HG02642 (cell line): ENCODE results near the gene OTUD4.
A peak's percentile ranks its signal among the peaks of the same experiment; 100 is the strongest.
"Not testable (repeated sequence)": the region's sequence is repeated elsewhere in the genome, so short reads cannot be mapped to it uniquely, and the experiment has no call there.

Source experiments
- ATAC-seq: cut with Tn5 transposase; IDR thresholded peaks from one replicate; pipeline ENCODE4 v1.9.1; 2021; ENCODE audit warnings: mild to moderate bottlenecking; ENCODE audit not compliant: unreplicated experiment, poor library complexity

Gene OTUD4

DNA sequence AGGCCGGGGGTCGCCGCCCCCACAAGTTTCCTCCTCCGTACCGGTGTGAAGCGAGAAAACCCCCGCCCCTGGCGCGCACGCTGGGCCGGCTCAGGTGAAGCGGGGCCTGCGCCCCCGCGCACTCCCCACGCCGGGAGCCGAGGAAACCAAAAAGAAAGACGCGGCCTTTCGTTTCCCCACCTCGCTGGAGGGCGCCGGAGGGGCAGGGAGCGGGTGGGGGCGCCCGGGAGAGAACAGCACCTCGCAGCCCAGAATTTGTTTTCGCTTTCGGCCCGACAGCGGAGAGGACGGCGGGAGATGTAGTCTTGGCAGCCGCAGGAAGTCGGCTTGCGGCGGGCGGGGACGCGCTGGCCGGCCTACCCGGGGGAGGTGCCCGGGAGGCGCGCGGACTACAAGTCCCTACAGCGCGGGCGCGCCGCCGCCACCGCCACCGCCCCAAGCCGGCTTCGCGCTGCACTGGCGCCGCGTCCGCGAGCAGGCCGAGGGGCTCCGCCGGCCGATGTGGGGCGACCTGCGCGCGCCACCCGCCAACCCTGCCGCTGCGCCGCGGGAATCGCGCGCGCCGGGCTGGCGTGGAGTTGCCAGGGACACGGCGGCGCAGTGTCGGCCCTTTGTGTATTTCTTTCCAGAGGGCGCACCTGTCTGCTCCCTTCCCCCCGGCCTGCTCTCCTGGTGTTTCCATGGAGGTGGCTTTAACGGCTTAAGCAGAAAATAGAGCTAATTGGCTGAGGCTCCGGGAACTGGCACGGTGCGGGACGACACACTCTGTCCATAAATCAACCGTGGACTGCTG, at the start of gene OTUD4:
TSS of gene OTUD4 (minus strand) at position 292 of the 793 bp plus-strand sequence. CDS start 616 bp downstream, outside the sequence.
- peak; percentile 85 for ATAC-seq

- ATAC-seq = not testable (repeated sequence)
These were observed 42.8 kb upstream of the OTUD4 start for GRCh38 chr4:145223228-145223627.

GRCh38 chr4:145221529-145221928, 41.1 kb upstream of the OTUD4 start:
- ATAC-seq = peak; percentile 52

GRCh38 chr4:145219090-145219489, 38.7 kb upstream of the OTUD4 start:
- ATAC-seq = no peak

DNA sequence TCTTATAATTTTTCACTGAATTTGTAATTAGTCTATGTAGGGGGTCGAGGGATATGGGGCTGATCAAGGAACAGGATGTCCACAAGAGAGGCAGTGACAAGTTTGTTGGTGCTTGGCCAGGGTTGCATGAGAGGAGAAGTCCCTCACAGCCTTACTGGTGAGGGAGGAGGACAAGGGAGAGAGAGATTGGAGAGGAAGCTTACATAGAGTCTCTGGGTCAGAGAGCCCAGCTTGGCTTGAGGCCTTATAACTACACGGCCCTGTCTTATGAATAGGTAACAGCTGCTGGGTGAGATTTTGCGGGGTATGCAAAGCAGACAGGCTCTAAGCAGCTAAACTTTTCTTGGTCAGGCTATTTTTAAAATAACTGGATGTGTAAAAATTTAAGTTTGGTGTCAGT, 37.9 kb upstream of the OTUD4 start:
- ATAC-seq = peak; percentile 90

DNA sequence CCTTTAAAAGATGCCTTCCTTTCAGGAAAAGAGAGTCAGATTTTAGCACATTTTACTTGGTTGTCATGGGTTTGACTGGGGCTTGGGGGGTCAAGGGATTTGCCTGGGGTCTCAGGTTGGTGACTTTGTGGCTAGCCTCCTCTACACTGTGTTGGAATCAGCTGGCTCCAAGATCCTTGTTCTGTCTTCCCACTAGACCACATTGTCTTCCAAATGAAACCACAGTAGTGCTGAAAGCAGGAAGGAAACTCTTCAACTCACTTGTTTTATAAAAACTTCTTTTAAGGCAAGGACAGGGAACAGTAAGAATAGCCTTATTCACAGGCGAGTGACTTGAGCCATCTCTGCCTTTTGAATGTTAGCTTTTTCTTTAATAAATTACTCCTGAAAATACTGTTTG, 37.0 kb upstream of the OTUD4 start:
- no peak for ATAC-seq

DNA sequence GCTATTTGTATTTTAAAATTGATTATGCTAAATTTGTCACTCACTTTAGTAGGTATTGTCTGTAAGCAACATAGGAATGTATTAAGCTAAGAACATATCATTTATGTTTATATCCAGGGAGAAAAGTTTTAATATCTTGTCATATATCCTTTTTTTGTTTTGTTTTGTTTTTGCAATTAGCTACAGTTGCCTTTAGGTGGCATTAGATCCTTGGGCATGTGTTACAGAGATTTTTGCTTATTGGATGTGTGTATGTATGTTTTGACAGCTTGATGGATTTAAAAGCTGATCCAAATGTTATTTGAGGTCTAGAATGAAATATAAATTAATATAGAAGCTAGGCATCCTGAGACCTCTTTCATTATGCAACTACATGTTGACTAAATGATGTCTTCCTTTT, 36.1 kb upstream of the OTUD4 start:
- ATAC-seq = no peak

GRCh38 chr4:145213245-145213644, 32.9 kb upstream of the OTUD4 start:
- ATAC-seq = no peak

- no peak for ATAC-seq
These were observed 27.5 kb upstream of the OTUD4 start for GRCh38 chr4:145207934-145208333.

DNA sequence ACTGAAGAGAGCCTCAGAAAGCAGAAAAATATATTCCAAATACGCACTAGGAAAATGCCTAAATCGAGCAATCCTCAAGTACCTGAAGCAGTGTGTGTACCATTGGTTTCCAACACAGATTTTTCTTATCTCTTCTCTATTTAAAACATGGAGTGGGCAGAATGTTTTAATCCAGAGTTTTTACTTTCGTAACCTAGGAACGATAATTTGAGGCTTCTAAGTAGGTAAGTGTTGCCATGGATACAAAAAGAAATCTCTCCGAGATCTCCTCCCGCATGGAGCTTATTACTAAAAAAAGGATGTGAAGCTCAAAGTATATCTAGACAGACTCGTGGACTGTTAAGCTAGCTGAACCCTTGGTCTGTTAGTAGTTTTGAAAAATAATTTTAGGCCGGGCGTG, 23.0 kb upstream of the OTUD4 start:
- ATAC-seq = no peak

- ATAC-seq = no peak
These were observed 20.0 kb upstream of the OTUD4 start for GRCh38 chr4:145200366-145200765.

DNA sequence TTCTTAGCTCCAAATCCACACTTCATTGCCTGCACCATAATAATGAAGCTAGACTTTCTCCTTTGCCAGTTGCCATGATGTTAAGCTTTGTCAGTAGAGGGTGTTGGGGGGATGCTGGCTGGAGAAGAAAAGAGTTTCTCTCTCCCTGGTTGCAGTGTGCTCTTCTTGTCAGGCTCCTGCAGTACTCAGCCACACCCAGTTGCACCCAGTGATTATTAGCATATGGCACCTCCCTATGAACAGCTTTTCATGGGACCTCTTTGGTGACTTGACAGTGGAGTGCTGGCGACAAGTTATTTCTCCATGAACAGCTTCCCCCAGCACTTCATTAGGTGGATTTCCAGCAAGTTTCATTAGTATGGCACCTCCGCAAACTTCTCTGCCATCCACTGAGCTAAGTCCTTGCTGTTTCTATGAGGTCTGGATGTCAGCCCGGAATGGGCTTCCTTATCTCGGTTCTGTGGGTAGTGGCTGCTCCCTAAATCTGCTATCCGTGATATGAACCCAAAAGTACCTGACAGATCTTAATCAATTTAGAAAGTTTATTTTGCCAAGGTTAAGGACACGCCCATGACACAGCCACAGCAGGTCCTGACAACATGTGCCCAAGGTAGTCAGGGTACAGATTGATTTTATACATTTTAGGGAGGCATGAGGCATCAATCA, 18.8 kb upstream of the OTUD4 start:
- ATAC-seq = no peak

GRCh38 chr4:145196747-145197146, 16.4 kb upstream of the OTUD4 start:
- ATAC-seq = no peak

GRCh38 chr4:145195167-145195952, 15.0 kb upstream of the OTUD4 start:
- peak; percentile 84 for ATAC-seq

- no peak for ATAC-seq
These were observed 9.6 kb upstream of the OTUD4 start for GRCh38 chr4:145189981-145190380.

DNA sequence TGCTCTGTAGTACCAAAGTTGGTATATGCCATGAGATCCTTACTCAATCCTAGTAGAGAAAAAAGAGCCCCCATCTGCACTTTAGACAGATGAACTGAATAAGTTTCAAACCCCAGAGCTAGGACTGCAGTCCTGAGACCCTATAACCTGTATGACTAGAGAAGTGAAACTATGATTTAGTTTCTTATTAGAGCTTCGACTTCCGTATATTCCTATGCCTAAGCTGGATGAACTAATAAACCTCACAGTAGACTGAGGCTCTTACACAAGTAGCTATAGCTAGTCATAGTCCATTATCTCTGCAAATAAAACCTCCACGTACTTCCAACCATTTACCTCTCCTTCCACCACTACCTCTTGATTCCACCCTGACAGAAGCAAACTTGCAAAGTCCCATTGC, 6.3 kb upstream of the OTUD4 start:
- ATAC-seq = peak; percentile 78

- ATAC-seq = no peak
These were observed 3.2 kb upstream of the OTUD4 start for GRCh38 chr4:145183581-145183980.

DNA sequence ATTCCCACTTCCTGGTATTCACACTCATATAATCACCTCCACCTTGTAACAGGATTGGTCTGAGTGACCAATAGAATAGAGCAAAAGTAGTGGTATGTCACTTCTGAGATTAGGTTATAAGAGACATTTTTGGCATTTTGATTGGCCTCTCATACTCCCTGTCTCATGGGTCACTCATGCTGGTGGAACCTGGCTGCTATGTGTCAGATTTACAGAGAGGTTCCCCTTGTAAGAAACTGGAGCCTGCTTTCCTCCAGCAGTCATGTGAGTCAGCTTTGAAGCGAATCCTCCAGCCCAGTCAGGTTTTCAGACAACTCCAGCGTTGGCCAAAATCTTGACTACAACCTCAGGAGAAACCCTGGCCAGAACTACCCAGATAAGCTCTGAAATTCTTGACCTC, 2.6 kb upstream of the OTUD4 start:
- ATAC-seq = no peak

- no peak for ATAC-seq
These were observed 1.8 kb upstream of the OTUD4 start for GRCh38 chr4:145182222-145182621.

GRCh38 chr4:145181091-145181501, 707 bp upstream of the OTUD4 start:
- no peak for ATAC-seq

- ATAC-seq = peak; percentile 32
These were observed 510 bp downstream of the OTUD4 start for GRCh38 chr4:145179861-145180297.
